A673 (cell line): ENCODE results near the gene MINDY2. TPM values are rescaled to one million over a fixed set of nuclear protein-coding genes. Genes with fewer than 3 reads are reported as not detected.

ENCODE experiments used
- BruUV-seq: library from RNA; stranded (reverse); fragments of 400-500 nt; replicated peaks from 2 replicates; lab custom pipeline; 2021; lab: Mats Ljungman, UMichigan
- CTCF ChIA-PET: fragments of 300-600 bp; sonication (Branson Sonifier 250); formaldehyde crosslinking; loops from one replicate; lab custom pipeline; 2022; ENCODE audit warnings: antibody characterized with exemption; lab: Charles Lee
- POLR2A ChIA-PET: fragments of 300-600 bp; sonication (Branson Sonifier 250); formaldehyde crosslinking; loops from one replicate; lab custom pipeline; 2022; ENCODE audit warnings: antibody characterized with exemption; ENCODE audit not compliant: low non-redundant PET; lab: Charles Lee
- DNase-seq: peaks from one replicate; pipeline ENCODE4 v3.0.0-alpha.2; 2015; ENCODE audit warnings: low spot score
- H3K27ac ChIP-seq: fragments of 200-600 bp; sonication (generic); 2 replicates; pipeline ENCODE4 v1.5.1; 2016; ENCODE audit warnings: mixed run types, low read depth, mild to moderate bottlenecking, mixed read lengths, antibody characterized with exemption, low read length; ENCODE audit not compliant: poor library complexity, severe bottlenecking
- H3K27me3 ChIP-seq: fragments of 200-600 bp; sonication (generic); replicated peaks from 2 replicates; pipeline ENCODE4 v1.6.1; 2017; ENCODE audit warnings: mixed run types, low read depth, mild to moderate bottlenecking, mixed read lengths, antibody characterized with exemption, low read length; ENCODE audit not compliant: insufficient read depth, poor library complexity
- H3K36me3 ChIP-seq: fragments of 200-600 bp; sonication (generic); 2 replicates; pipeline ENCODE4 v1.6.1; 2016; ENCODE audit warnings: mixed run types, mild to moderate bottlenecking, mixed read lengths, antibody characterized with exemption, low read length; ENCODE audit not compliant: insufficient read depth, poor library complexity, severe bottlenecking
- H3K4me1 ChIP-seq: fragments of 200-600 bp; sonication (generic); 2 replicates; pipeline ENCODE4 v1.6.1; 2017; ENCODE audit warnings: mixed run types, mild to moderate bottlenecking, mixed read lengths, antibody characterized with exemption, low read length; ENCODE audit not compliant: insufficient read depth, poor library complexity, severe bottlenecking
- H3K4me3 ChIP-seq: fragments of 200-600 bp; sonication (generic); 2 replicates; pipeline ENCODE4 v1.5.1; 2016; ENCODE audit warnings: low read depth, mixed run types, mild to moderate bottlenecking, mixed read lengths, low read length; ENCODE audit not compliant: poor library complexity, severe bottlenecking
- H3K9me3 ChIP-seq: fragments of 200-600 bp; sonication (generic); 2 replicates; pipeline ENCODE4 v1.6.1; 2016; ENCODE audit warnings: mixed run types, low read depth, mild to moderate bottlenecking, mixed read lengths, antibody characterized with exemption, low read length; ENCODE audit not compliant: poor library complexity, severe bottlenecking
- CTCF ChIP-seq: fragments of 300-800, 200-600 bp; sonication (generic); conservative IDR thresholded peaks from 2 replicates; pipeline ENCODE4 v1.5.1; 2017; ENCODE audit warnings: low read depth, mild to moderate bottlenecking, antibody characterized with exemption, low read length, moderate library complexity, mixed read lengths
- EZH2 ChIP-seq: fragments of 200-600 bp; sonication (generic); IDR thresholded peaks from 2 replicates; pipeline ENCODE4 v1.6.1; 2017; ENCODE audit warnings: borderline replicate concordance, low read depth, mild to moderate bottlenecking, mixed read lengths, antibody characterized with exemption, low read length; ENCODE audit not compliant: poor library complexity, severe bottlenecking
- intact Hi-C: fragments of 100-400 bp; cut with micrococcal nuclease; formaldehyde crosslinking; loops from one replicate; pipeline ENCODE4 v1.10.0; 2022; ENCODE audit not compliant: unreplicated experiment
- total RNA-seq: library from RNA; stranded (reverse); gene quantifications from 2 replicates; pipeline ENCODE4 v1.2.3, GENCODE V29; 2021

Gene MINDY2
- total RNA-seq, 1 experiment from 2014 or later, result 14.1 TPM

GRCh38 chr15:58726867-58727266 is 44.2 kb upstream of the MINDY2 start:
- intact Hi-C loops, result no loop called here
- CTCF ChIA-PET, result no interaction called here
- DNase-seq, result no peak
- H3K27me3 ChIP-seq, result no peaks in the 10 kb centered on the region
- H3K9me3 ChIP-seq, result no peaks in the 10 kb centered on the region
- no peaks in the 10 kb centered on the region for H3K36me3 ChIP-seq
- no peak overlapping the region for H3K27ac ChIP-seq
- TF ChIP-seq CTCF, result no peak
- no peak for TF ChIP-seq EZH2
- POLR2A ChIA-PET, result interaction anchor here (0.6 kb wide), 1 partner anchor 245 kb away, joined by 4 read pairs; no protein-coding TSS in a partner anchor
- no TSS peak for BruUV-seq
- H3K4me3 ChIP-seq, result no peak overlapping the region
- peaks cover 3% of the 10 kb centered on the region for H3K4me1 ChIP-seq

- ChIA-PET POLR2A (no interaction called here), CTCF (no interaction called here)
- no peaks in the 10 kb centered on the region for H3K27me3 ChIP-seq
- no peak for TF ChIP-seq EZH2
- no peak for TF ChIP-seq CTCF
- H3K4me3 ChIP-seq, result no peak overlapping the region
- peaks cover 15% of the 10 kb centered on the region for H3K4me1 ChIP-seq
- intact Hi-C loops, result no loop called here
- DNase-seq, result no peak
- H3K36me3 ChIP-seq, result no peaks in the 10 kb centered on the region
- H3K9me3 ChIP-seq, result no peaks in the 10 kb centered on the region
- H3K27ac ChIP-seq, result no peak overlapping the region
- BruUV-seq, result no TSS peak
Measured at GRCh38 chr15:58731756-58732535, 39.2 kb upstream of the MINDY2 start.

GRCh38 chr15:58732625-58733363 is 38.3 kb upstream of the MINDY2 start:
- TF ChIP-seq CTCF, result no peak
- no peak for TF ChIP-seq EZH2
- ChIA-PET CTCF (no interaction called here), POLR2A (no interaction called here)
- Histone ChIP-seq H3K27ac (no peak overlapping the region), H3K4me1 (peaks cover 14% of the 10 kb centered on the region), H3K4me3 (no peak overlapping the region), H3K27me3 (no peaks in the 10 kb centered on the region), H3K36me3 (no peaks in the 10 kb centered on the region), H3K9me3 (no peaks in the 10 kb centered on the region)
- intact Hi-C loops, result no loop called here
- DNase-seq, result no peak
- BruUV-seq, result no TSS peak
